ENCODE measurements around the gene PRRC2A. TPM values are rescaled to one million over a fixed set of nuclear protein-coding genes. Genes with fewer than 3 reads are reported as not detected.
A peak's percentile ranks its signal among the peaks of the same experiment; 100 is the strongest.
"Not testable (repeated sequence)": the region's sequence is repeated elsewhere in the genome, so short reads cannot be mapped to it uniquely, and the experiment has no call there.

Gene PRRC2A
- total RNA-seq, 1 experiment from 2014 or later: 163 TPM

DNA sequence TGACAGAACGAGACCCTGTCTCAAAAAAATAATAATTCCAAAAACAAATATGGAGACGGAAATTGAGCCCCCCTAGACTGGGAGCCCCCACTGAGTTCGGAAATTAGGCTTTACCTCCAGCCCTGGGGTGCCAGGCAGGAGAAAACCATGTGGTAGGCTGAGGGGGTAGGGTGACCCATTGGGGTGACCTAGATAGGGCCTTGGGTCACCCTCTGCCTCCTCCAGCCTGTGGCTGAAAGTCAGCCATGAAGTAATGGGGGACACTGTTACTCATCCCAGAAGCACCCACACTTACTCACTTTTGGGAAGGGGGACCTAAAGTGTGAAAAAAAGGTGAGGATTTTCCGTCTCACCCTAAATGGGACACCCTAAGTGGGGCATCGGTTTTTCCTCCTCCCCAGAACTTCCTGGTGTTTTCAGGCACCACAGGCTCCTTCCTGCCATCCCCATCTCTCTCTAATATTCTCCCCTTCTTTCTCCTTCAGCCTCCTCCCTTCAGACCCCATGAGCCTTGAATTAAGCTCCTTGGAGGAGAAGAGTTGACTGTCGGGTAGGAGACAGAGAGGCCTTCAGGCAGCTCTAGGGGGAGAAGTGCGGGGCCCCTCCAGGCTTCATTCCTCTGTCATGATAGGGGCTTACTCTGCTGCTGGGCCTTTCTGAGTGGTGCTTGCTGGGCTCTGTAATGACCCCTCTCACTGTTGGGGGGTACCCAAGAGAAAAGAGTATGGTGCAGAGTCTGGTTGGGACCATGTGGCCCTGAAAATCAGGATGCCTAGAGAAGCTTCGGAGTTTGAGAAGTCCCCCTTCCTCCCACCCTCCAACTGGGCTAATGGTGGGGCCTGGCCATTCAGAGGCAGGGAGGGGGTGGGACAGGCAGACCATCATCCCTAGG lies 40.7 kb upstream of the PRRC2A start:
- Histone ChIP-seq H3K4me3 (ENCODE audit: insufficient read depth, low read depth, low read length) (no peak overlapping the region; the same call in 1 of the 2 replicates), H3K36me3 (replicated peaks; ENCODE audit: control insufficient read depth, insufficient read depth, low read length) (no peaks in the 10 kb centered on the region), H3K27me3 (ENCODE audit: control insufficient read depth, insufficient read depth, low read length) (peaks cover 18% of the 10 kb centered on the region; the same call in 1 of the 2 replicates)
- peak; percentile 50 for DNase-seq

DNA sequence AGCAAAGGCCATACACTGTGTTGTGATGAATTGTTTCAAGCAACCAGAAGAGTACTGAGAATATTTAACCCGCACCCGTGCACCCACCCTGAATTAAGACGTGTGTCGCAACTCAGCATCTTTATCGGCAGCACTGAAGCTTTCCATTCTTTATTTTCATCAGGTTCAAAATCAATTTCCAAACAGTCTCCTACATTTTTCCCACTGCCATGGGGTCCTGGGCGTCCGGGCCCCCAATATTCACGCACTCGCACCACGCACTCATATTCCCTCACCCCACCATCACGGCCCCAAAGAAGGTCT lies 40.1 kb upstream of the PRRC2A start:
- H3K4me3 ChIP-seq (ENCODE audit: insufficient read depth, low read depth, low read length): peak overlapping the region; percentile 86
- H3K27me3 ChIP-seq (ENCODE audit: control insufficient read depth, insufficient read depth, low read length): peaks cover 18% of the 10 kb centered on the region; the same call in 1 of the 2 replicates
- H3K36me3 ChIP-seq (replicated peaks; ENCODE audit: control insufficient read depth, insufficient read depth, low read length): no peaks in the 10 kb centered on the region
- no peak for DNase-seq

DNA sequence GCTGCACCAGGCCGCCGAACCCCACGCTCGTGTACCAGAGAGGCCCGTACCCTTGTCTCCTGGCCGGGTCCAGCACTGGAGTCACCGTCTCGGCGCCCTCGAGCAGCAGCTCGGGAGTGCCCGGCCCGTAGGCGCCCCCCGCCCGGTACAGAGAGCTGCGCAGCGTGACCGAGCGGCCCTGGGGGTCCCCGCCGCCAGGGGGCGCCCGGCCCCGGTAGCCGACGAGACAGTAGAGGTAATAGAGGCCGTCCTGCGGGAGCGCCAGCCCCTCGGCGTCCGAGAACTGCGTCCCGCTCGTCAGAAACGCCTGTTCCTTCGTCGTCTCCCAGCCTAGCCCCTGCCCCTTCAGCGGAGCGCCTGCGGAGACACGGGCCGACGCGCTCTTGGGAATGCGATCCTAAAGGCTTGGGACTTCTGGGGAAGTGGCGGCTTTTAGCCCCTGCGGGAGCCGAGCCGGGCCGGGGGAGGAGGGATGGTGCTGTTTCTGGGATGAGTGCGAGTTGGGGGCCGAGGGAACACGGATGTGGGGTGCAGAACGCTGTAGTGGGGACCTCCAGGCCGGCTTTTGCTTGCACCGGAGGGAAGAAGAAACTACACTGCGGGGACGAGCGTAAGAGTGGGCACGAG lies 39.6 kb upstream of the PRRC2A start:
- no peaks in the 10 kb centered on the region for H3K36me3 ChIP-seq (replicated peaks; ENCODE audit: control insufficient read depth, insufficient read depth, low read length)
- H3K27me3 ChIP-seq (ENCODE audit: control insufficient read depth, insufficient read depth, low read length): peaks cover 14% of the 10 kb centered on the region; the same call in 1 of the 2 replicates
- DNase-seq: peak; percentile 98
- peak overlapping the region; percentile 86 for H3K4me3 ChIP-seq (ENCODE audit: insufficient read depth, low read depth, low read length)

- H3K27me3 ChIP-seq (ENCODE audit: control insufficient read depth, insufficient read depth, low read length): peaks cover 11% of the 10 kb centered on the region; the same call in 1 of the 2 replicates
- H3K4me3 ChIP-seq (ENCODE audit: insufficient read depth, low read depth, low read length): peak overlapping the region; percentile 86
- DNase-seq: peak; percentile 63
- H3K36me3 ChIP-seq (replicated peaks; ENCODE audit: control insufficient read depth, insufficient read depth, low read length): no peaks in the 10 kb centered on the region
Measured at GRCh38 chr6:31581434-31582229, 38.9 kb upstream of the PRRC2A start.

- H3K27me3 ChIP-seq (ENCODE audit: control insufficient read depth, insufficient read depth, low read length): peaks cover 11% of the 10 kb centered on the region; the same call in 1 of the 2 replicates
- DNase-seq: no peak
- peak within 1 kb of the TSS; percentile 86 for H3K4me3 ChIP-seq (ENCODE audit: insufficient read depth, low read depth, low read length)
- H3K36me3 ChIP-seq (replicated peaks; ENCODE audit: control insufficient read depth, insufficient read depth, low read length): no peaks in the 10 kb centered on the region
Measured at GRCh38 chr6:31582230-31582643, 38.3 kb upstream of the PRRC2A start, which contains the start of gene LTB. Gene LTB (minus strand): TSS chr6:31582424. CDS start chr6:31582417, 7 bp downstream.

- Histone ChIP-seq H3K4me3 (ENCODE audit: insufficient read depth, low read depth, low read length) (no peak overlapping the region), H3K36me3 (replicated peaks; ENCODE audit: control insufficient read depth, insufficient read depth, low read length) (no peaks in the 10 kb centered on the region), H3K27me3 (ENCODE audit: control insufficient read depth, insufficient read depth, low read length) (peaks cover 9% of the 10 kb centered on the region; the same call in 1 of the 2 replicates)
- peak; percentile 79 for DNase-seq
Measured at GRCh38 chr6:31585491-31585890, 35.0 kb upstream of the PRRC2A start.

DNA sequence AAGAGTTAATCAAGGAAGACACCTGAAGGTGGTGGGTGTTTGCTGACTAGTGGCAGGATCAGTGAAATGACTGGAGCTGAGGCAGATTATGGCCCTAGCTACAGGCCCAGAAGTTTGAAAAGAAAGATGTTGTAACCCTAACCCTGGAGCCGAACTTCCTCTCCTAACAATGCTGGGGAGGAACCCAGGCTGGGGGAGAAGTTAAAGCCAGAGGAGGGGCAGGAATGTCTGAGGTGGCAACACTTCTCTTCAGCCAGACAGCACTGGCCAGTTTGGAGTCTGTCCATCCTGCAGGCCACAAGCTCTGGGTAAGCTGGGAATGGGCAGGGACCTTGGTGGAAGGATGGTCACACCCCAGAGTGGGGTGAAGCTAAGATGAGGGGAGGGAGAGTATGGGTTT lies 34.5 kb upstream of the PRRC2A start, which contains the start of gene LST1:
Gene LST1 (plus strand): TSS at position 270 of the 400 bp plus-strand sequence. CDS start 1,023 bp downstream, outside the sequence.
- Histone ChIP-seq H3K36me3 (replicated peaks; ENCODE audit: control insufficient read depth, insufficient read depth, low read length) (no peaks in the 10 kb centered on the region), H3K4me3 (ENCODE audit: insufficient read depth, low read depth, low read length) (no peak within 1 kb of the TSS), H3K27me3 (ENCODE audit: control insufficient read depth, insufficient read depth, low read length) (peaks cover 8% of the 10 kb centered on the region; the same call in 1 of the 2 replicates)
- no peak for DNase-seq

DNA sequence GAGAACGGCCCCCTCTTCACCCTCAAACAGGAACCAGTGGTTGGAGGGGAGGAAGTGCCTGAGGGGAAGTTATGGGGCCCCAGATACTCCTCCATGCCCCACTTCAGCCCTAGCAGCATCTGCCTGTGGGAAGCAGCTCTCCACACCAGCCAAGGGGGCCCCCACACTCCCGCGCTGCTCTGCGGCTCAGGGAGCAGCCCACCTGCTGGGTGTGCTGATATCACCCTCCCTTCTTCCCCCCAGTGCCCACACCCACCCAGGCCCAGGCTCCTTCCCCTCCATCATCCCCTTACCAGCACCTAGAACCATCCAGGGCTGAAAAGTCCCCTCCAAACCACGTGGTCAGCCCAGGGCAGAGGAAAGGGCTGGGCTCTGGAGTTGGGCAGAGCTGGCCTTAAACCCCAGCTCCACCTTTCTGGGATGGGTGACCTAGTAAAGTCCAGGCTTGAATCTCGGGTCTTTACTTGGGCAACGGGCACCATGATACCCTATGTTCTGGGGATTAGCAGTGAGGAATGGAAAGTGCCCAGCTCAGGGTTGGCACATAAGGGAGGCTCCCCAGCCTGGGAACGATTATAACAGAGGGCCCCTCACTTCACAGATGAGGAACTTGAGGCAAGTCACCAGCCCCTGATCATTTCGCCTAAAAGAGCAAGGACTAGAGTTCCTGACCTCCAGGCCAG lies 33.8 kb upstream of the PRRC2A start:
- Histone ChIP-seq H3K27me3 (ENCODE audit: control insufficient read depth, insufficient read depth, low read length) (peaks cover 2% of the 10 kb centered on the region; the same call in 1 of the 2 replicates), H3K36me3 (replicated peaks; ENCODE audit: control insufficient read depth, insufficient read depth, low read length) (no peaks in the 10 kb centered on the region), H3K4me3 (ENCODE audit: insufficient read depth, low read depth, low read length) (no peak overlapping the region)
- DNase-seq: no peak

GRCh38 chr6:31587791-31588777 lies 32.4 kb upstream of the PRRC2A start:
- Histone ChIP-seq H3K27me3 (ENCODE audit: control insufficient read depth, insufficient read depth, low read length) (no peaks in the 10 kb centered on the region), H3K4me3 (ENCODE audit: insufficient read depth, low read depth, low read length) (no peak overlapping the region), H3K36me3 (replicated peaks; ENCODE audit: control insufficient read depth, insufficient read depth, low read length) (no peaks in the 10 kb centered on the region)

DNA sequence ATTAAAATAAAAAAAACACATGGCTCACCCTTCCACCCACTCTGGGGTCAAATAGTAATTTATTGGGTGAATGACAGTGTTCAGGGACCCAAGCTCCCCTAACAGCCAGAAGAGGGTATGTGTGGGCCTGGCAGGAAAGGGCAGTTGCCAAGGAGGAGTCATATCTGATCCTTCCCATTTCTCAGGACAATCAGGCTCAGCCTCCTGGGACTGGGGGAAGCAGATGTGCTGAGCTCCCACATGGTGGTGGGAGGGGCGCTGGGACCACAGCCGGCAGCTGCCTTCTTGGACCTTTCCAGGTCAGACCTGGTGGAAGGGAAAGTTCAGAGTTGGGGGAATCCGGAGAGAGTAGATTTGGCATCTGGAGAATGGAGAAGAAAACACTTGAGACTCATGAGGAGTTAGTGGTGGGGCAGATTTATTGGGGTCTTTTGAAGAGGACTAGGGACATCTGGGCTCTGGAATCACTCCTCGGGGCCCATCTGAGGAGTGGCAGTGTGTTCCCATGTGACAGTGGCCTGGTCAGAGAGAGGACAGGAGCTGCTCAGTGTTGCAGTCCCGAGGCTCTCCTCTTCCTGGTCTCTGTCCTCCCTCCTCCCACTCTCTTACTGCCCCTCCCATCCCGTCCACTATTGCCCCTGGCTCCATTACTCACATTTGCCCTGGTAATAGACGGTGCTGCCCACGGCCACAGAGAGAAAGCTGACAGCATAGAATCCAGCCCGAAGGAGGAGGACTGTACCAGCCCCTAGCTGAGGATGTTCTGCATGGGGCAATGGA lies 31.5 kb upstream of the PRRC2A start:
- Histone ChIP-seq H3K27me3 (ENCODE audit: control insufficient read depth, insufficient read depth, low read length) (no peaks in the 10 kb centered on the region), H3K36me3 (replicated peaks; ENCODE audit: control insufficient read depth, insufficient read depth, low read length) (no peaks in the 10 kb centered on the region), H3K4me3 (ENCODE audit: insufficient read depth, low read depth, low read length) (no peak overlapping the region)
- peak; percentile 31 for DNase-seq

More at GRCh38 chr6:31587791-31588777, 32.4 kb upstream of the PRRC2A start:
- peak; percentile 50 for DNase-seq

DNA sequence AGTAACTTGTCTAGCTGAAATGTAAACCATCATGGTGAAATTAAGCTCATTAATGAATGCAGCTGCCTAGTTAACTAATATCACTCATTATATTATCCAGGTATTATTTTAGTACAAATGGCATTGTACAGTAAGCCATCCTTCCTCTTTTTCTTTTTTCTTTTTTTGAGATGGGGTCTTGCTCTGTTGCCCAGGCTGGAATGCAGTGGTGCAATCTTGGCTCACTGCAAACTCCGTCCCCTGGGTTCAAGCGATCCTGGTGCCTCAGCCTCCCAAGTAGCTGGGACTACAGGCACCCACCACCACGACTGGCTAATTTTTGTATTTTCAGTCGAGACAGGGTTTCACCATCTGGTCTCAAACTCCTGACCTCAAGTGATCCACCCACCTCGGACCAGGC lies 29.8 kb upstream of the PRRC2A start:
- DNase-seq; H3K4me3 ChIP-seq (ENCODE audit: insufficient read depth, low read depth, low read length); H3K27me3 ChIP-seq (ENCODE audit: control insufficient read depth, insufficient read depth, low read length); H3K36me3 ChIP-seq (replicated peaks; ENCODE audit: control insufficient read depth, insufficient read depth, low read length): not testable (repeated sequence)

- Histone ChIP-seq H3K36me3 (replicated peaks; ENCODE audit: control insufficient read depth, insufficient read depth, low read length) (no peaks in the 10 kb centered on the region), H3K4me3 (ENCODE audit: insufficient read depth, low read depth, low read length) (no peak overlapping the region), H3K27me3 (ENCODE audit: control insufficient read depth, insufficient read depth, low read length) (no peaks in the 10 kb centered on the region)
- no peak for DNase-seq
Measured at GRCh38 chr6:31592396-31592771, 28.1 kb upstream of the PRRC2A start.
